ENCODE data around the gene ITGA2B. TPM values are rescaled to one million over a fixed set of nuclear protein-coding genes. Genes with fewer than 3 reads are reported as not detected.
A peak's percentile ranks its signal among the peaks of the same experiment; 100 is the strongest.

ITGA2B gene
- total and polyA plus RNA-seq, 2 of the 13 experiments (the other 11 are each of a cell fraction or from before 2014, with no cell fraction given) = 0.38 to 1.1 TPM

GRCh38 chr17:44326861-44327444, 62.5 kb downstream of the ITGA2B start (continued):
- TF ChIP-seq ISL2 (CRISPR knock-in tag; IDR thresholded peaks at IDR 0.05) (0 out of 2 replicates have a peak, but pooled peaks have one; percentile 29), TSC22D2 (CRISPR knock-in tag; IDR thresholded peaks at IDR 0.05; ENCODE audit: borderline replicate concordance) (no peak), ARID5B (CRISPR knock-in tag; IDR thresholded peaks at IDR 0.05) (peak; percentile 45), HNRNPLL (IDR thresholded peaks at IDR 0.05; ENCODE audit: low read depth, low read length, poor library complexity, severe bottlenecking) (peak; percentile 56), NRL (CRISPR knock-in tag; IDR thresholded peaks at IDR 0.05; ENCODE audit: borderline replicate concordance) (peak; percentile 21; the same call in 1 of the 2 replicates)

GRCh38 chr17:44324571-44325275, 64.7 kb downstream of the ITGA2B start, which contains the start of gene SLC25A39:
Gene SLC25A39 (minus strand): TSS chr17:44324823. CDS start chr17:44323562, 1,261 bp downstream.
- Histone ChIP-seq H3K27me3 (ENCODE audit: control insufficient read depth in 1 of 2, insufficient read depth in 2 of 2, low read length in 2 of 2) (no peaks in the 10 kb centered on the region; a peak in 3 of 5 replicates), H4K20me1 (ENCODE audit: insufficient read depth, low read length) (no peaks in the 10 kb centered on the region), H3K79me2 (ENCODE audit: insufficient read depth, low read length) (peaks cover 14% of the 10 kb centered on the region), H3K4me1 (ENCODE audit: insufficient read depth, low read length) (peaks cover 55% of the 10 kb centered on the region), H3K9ac (ENCODE audit: insufficient read depth, low read depth, low read length) (peak within 1 kb of the TSS; percentile 90), H3K9me3 (ENCODE audit: low read length) (no peaks in the 10 kb centered on the region), H3K27ac (ENCODE audit: extremely low read length, insufficient read depth, low read length) (peak within 1 kb of the TSS; percentile 61), H3K36me3 (replicated peaks in 1 of 2; ENCODE audit: control insufficient read depth in 1 of 2, insufficient read depth in 2 of 2, low read length in 2 of 2) (peaks cover 17 to 29% of the 10 kb centered on the region in 2 experiments; a peak in 4 of 5 replicates), H3K4me2 (ENCODE audit: low read depth, low read length) (peak within 1 kb of the TSS; percentile 97), H2AFZ (ENCODE audit: low read length) (no peak within 1 kb of the TSS), H3K4me3 (replicated peaks in 1 of 3; ENCODE audit: insufficient read depth in 1 of 3, low read depth in 2 of 3, low read length in 3 of 3) (peak within 1 kb of the TSS; percentile 78 to 97 (median 91))
- in situ Hi-C loops (cut with HindIII; ENCODE audit: extremely low pct_ligation_motif_present, low pct_unique_long_range_greater_than_20kb) (loop anchor here (5.0 kb wide), 1 partner anchor 102 kb away; no protein-coding TSS in a partner anchor), intact Hi-C loops (cut with micrococcal nuclease; ENCODE audit: unreplicated experiment) (loop anchor here (2.0 to 10.0 kb wide), 3 partner anchors 50 to 122 kb away; partner anchors contain the start of gene UBTF)
- POLR2A ChIA-PET = interaction anchor here (0.5 to 1.9 kb wide), 8 partner anchors 12 to 142 kb away, joined by 3 to 8 read pairs (median 6); partner anchors contain the start of genes ATXN7L3, GRN, TMUB2 and UBTF
- FAIRE-seq = peak; percentile 62
- peak; percentile 85 for DNase-seq (ENCODE audit: low spot score)
- no TSS peak for BruUV-seq (replicated peaks)
- 19% methylated on average over 35 of the region's 85 CpGs for WGBS (ENCODE audit: low lambda C conversion rate)
- ATAC-seq = peak; percentile 80
- CTCF ChIA-PET (ENCODE audit: low intra/inter-chr PET ratio, low total read pairs) = no interaction called here
- no peak for TF ChIP-seq TRAFD1 (CRISPR knock-in tag; IDR thresholded peaks at IDR 0.05; ENCODE audit: borderline replicate concordance)
- TF ChIP-seq GTF3A (CRISPR knock-in tag; conservative IDR thresholded peaks at IDR 0.05) = no peak
- TF ChIP-seq ZBTB4 (CRISPR knock-in tag; IDR thresholded peaks at IDR 0.05; ENCODE audit: borderline replicate concordance) = no peak
- TF ChIP-seq FOXK2 (IDR thresholded peaks at IDR 0.05) = no peak
- TF ChIP-seq ZNF615 (CRISPR knock-in tag; IDR thresholded peaks at IDR 0.05; ENCODE audit: borderline replicate concordance) = no peak
- TF ChIP-seq SIN3A (IDR thresholded peaks at IDR 0.05; ENCODE audit: borderline replicate concordance, low read depth, low read length) = peak; percentile 96
